GM12878 (cell line): Measurements from ENCODE around the gene IRS1. TPM values are rescaled to one million over a fixed set of nuclear protein-coding genes. Genes with fewer than 3 reads are reported as not detected.

ENCODE experiments used
- ATAC-seq: fragments of 200-7000 bp; cut with Tn5 transposase; 3 replicates; pipeline ENCODE4 v1.9.1; 2020; ENCODE audit warnings: mild to moderate bottlenecking, moderate library complexity
- BruUV-seq: library from RNA; stranded (reverse); fragments of 400-500 nt; replicated peaks from 2 replicates; lab custom pipeline; 2021; lab: Mats Ljungman, UMichigan
- CTCF ChIA-PET: fragments of 300-600 bp; sonication (Branson Sonifier 250); formaldehyde crosslinking; extraction: SDS; loops from one replicate; lab custom pipeline; 2021; ENCODE audit warnings: inconsistent platforms; lab: Yijun Ruan, JAX
- POLR2A ChIA-PET: fragments of 350-600 bp; formaldehyde crosslinking; extraction: SDS; loops from one replicate; lab custom pipeline; 2021; ENCODE audit warnings: inconsistent platforms; lab: Charles Lee
- RAD21 ChIA-PET: fragments of 300-600 bp; sonication (Branson Sonifier 250); formaldehyde crosslinking; loops from one replicate; lab custom pipeline; 2023; ENCODE audit warnings: antibody characterized with exemption; ENCODE audit not compliant: unreplicated experiment; lab: Charles Lee
- SMC1A ChIA-PET: fragments of 300-600 bp; sonication (Branson Sonifier 250); formaldehyde crosslinking; loops from one replicate; lab custom pipeline; 2023; ENCODE audit not compliant: unreplicated experiment, uncharacterized antibody; lab: Charles Lee
- DNase-seq: peaks from one replicate; pipeline ENCODE4 v3.0.0-alpha.2; 2011; ENCODE audit warnings: low read depth, low spot score
- FAIRE-seq: peaks from 3 replicates; lab custom pipeline; 2011; peaks lifted over from hg19 to GRCh38; lab: Jason Lieb, UNC
- H2AFZ ChIP-seq: 2 replicates; pipeline ENCODE4 v1.6.0; 2011; ENCODE audit warnings: low read depth, low read length, control low read depth; ENCODE audit not compliant: control insufficient read depth
- H3K27ac ChIP-seq: 2 replicates; pipeline ENCODE4 v1.5.1; 2011; ENCODE audit warnings: control low read depth; ENCODE audit not compliant: control insufficient read depth, insufficient read depth
- H3K27me3 ChIP-seq, 2 experiments: replicated peaks in 1 of 2; 2 replicates each; pipeline versions ENCODE4 v1.6.0 to v1.6.1; 2011; ENCODE audit warnings: low read length in 1 of 2; ENCODE audit not compliant: control insufficient read depth in 2 of 2, insufficient read depth in 2 of 2
- H3K36me3 ChIP-seq, 2 experiments: 2 replicates each; pipeline ENCODE4 v1.5.1; 2011; ENCODE audit warnings: low read length in 1 of 2; ENCODE audit not compliant: control insufficient read depth in 2 of 2, insufficient read depth in 2 of 2
- H3K4me1 ChIP-seq: 2 replicates; pipeline ENCODE4 v1.6.1; 2011; ENCODE audit warnings: mild to moderate bottlenecking, low read length, moderate library complexity, mixed read lengths; ENCODE audit not compliant: control insufficient read depth, insufficient read depth
- H3K4me2 ChIP-seq: 2 replicates; pipeline ENCODE4 v1.6.0; 2011; ENCODE audit warnings: control low read depth; ENCODE audit not compliant: control insufficient read depth, insufficient read depth
- H3K4me3 ChIP-seq: fragments of 200-600 bp; sonication (generic); 2 replicates; pipeline ENCODE4 v1.5.1; 2016
- H3K79me2 ChIP-seq: 2 replicates; pipeline ENCODE4 v1.6.0; 2011; ENCODE audit warnings: low read length; ENCODE audit not compliant: control insufficient read depth, insufficient read depth
- H3K9ac ChIP-seq: 2 replicates; pipeline ENCODE4 v1.8.0; 2011; ENCODE audit warnings: low read length, control low read depth, mixed read lengths; ENCODE audit not compliant: control insufficient read depth, insufficient read depth
- H3K9me3 ChIP-seq: replicated peaks from 3 replicates; pipeline ENCODE4 v1.5.1; 2011; ENCODE audit warnings: mild to moderate bottlenecking, low read length; ENCODE audit not compliant: control insufficient read depth, insufficient read depth
- H4K20me1 ChIP-seq: 2 replicates; pipeline ENCODE4 v1.6.0; 2011; ENCODE audit not compliant: control insufficient read depth, insufficient read depth
- BCL3 ChIP-seq: IDR thresholded peaks from 2 replicates; pipeline ENCODE4 v1.6.1; 2011; ENCODE audit warnings: borderline replicate concordance, low read depth, mild to moderate bottlenecking, moderate library complexity, low read length; ENCODE audit not compliant: insufficient read depth, poor library complexity, severe bottlenecking
- IKZF2 ChIP-seq, 2 experiments: fragments of 450-650 bp; IDR thresholded peaks; 2 replicates each; pipeline ENCODE4 v1.6.1; 2017; ENCODE audit warnings: mild to moderate bottlenecking in 2 of 2, moderate library complexity in 2 of 2
- NRF1 ChIP-seq: conservative IDR thresholded peaks from 2 replicates; pipeline ENCODE4 v1.6.1; 2011; ENCODE audit warnings: mild to moderate bottlenecking, low read depth, low read length, improper control_type of control experiment
- PML ChIP-seq: IDR thresholded peaks from 2 replicates; pipeline ENCODE4 v1.6.1; 2012; ENCODE audit warnings: low read length, inconsistent platforms
- POLR2AphosphoS5 ChIP-seq: IDR thresholded peaks from 2 replicates; pipeline ENCODE4 v1.6.1; 2011; ENCODE audit warnings: mild to moderate bottlenecking, low read length, inconsistent platforms
- SIX5 ChIP-seq: IDR thresholded peaks from 2 replicates; pipeline ENCODE4 v1.6.1; 2011; ENCODE audit warnings: mild to moderate bottlenecking, low read depth, low read length, moderate library complexity; ENCODE audit not compliant: severe bottlenecking
- STAT1 ChIP-seq: fragments of 450-650 bp; conservative IDR thresholded peaks from 2 replicates; pipeline ENCODE4 v1.6.1; 2014; ENCODE audit warnings: antibody characterized with exemption, mild to moderate bottlenecking
- ZBTB33 ChIP-seq: fragments of 450-650 bp; IDR thresholded peaks from 2 replicates; pipeline ENCODE4 v1.6.1; 2017; ENCODE audit warnings: mild to moderate bottlenecking
- ZNF592 ChIP-seq: fragments of 450-650 bp; IDR thresholded peaks from 2 replicates; pipeline ENCODE4 v1.6.1; 2017; ENCODE audit warnings: mild to moderate bottlenecking, moderate library complexity
- ZZZ3 ChIP-seq: IDR thresholded peaks from 2 replicates; pipeline ENCODE4 v1.6.1; 2011; ENCODE audit warnings: low read depth; ENCODE audit not compliant: control insufficient read depth, insufficient read length
- WGBS: methylation state at CpG from one replicate; pipeline ENCODE4 v1.1.6; 2016; ENCODE audit warnings: low lambda C conversion rate; ENCODE audit not compliant: insufficient replicate concordance, insufficient coverage; ENCODE audit errors: missing lambda C conversion rate; 5-methylcytosine and 5-hydroxymethylcytosine counted together
- in situ Hi-C: fragments of 300-500 bp; cut with MboI; formaldehyde crosslinking; loops from 9 replicates; pipeline ENCODE4 v1.14.3; 2018; ENCODE audit warnings: mixed read lengths
- intact Hi-C: fragments of 100-400 bp; cut with micrococcal nuclease; formaldehyde crosslinking; loops from one replicate; pipeline ENCODE4 v1.14.2; 2022; ENCODE audit not compliant: unreplicated experiment
- polyA plus RNA-seq, 11 experiments: library from polyadenylated mRNA; depleted of rRNA in 4 of 11; unstranded in 6 of 11; stranded (reverse) in 5 of 11; fragments of >200 nt; fragmentation: Nextera tagmentation in 4 of 11; fragmentation: Illumina TruSeq in 1 of 11; extraction: Ambion mirVana in 4 of 11; extraction: Trizol in 1 of 11; gene quantifications; 1 replicate in 1 of 11; 2 replicates in 10 of 11; pipeline versions ENCODE4 v1.2.1 to v1.2.3, GENCODE V29; 2011 to 2016; ENCODE audit warnings: inconsistent platforms in 2 of 11, missing spikeins in 2 of 11, low read depth in 1 of 11
- total RNA-seq, 4 experiments: library from RNA; depleted of rRNA in 3 of 4; stranded (reverse); fragments of >200 nt in 3 of 4; fragmentation: Illumina TruSeq in 1 of 4; extraction: Trizol in 1 of 4; gene quantifications; 2 replicates each; pipeline versions ENCODE4 v1.2.1 to v1.2.3, GENCODE V29; 2013 to 2021

Gene IRS1
- total and polyA plus RNA-seq, 10 of the 15 experiments (the other 5 are each of a cell fraction or from before 2014, with no cell fraction given) = 0.03 to 1.7 (median 0.34) TPM

GRCh38 chr2:226777611-226778010 lies 22.0 kb downstream of the IRS1 start:
- TF ChIP-seq POLR2AphosphoS5 = no peak
- no peak for TF ChIP-seq ZBTB33
- TF ChIP-seq IKZF2 (IDR thresholded peaks at IDR 0.05) = no peak
- TF ChIP-seq SIX5 = no peak
- TF ChIP-seq, all 136 proteins: peak for 0
- in situ Hi-C loops = no loop called here
- FAIRE-seq = no peak
- Histone ChIP-seq H3K9ac (no peak overlapping the region), H3K36me3 (no peaks in the 10 kb centered on the region), H3K4me1 (peaks cover 13% of the 10 kb centered on the region), H3K4me3 (no peak overlapping the region), H2AFZ (no peak overlapping the region), H3K27ac (no peak overlapping the region), H4K20me1 (no peaks in the 10 kb centered on the region), H3K27me3 (no peaks in the 10 kb centered on the region), H3K9me3 (peaks cover 5% of the 10 kb centered on the region; the same call in 2 of the 3 replicates), H3K4me2 (no peak overlapping the region), H3K79me2 (no peaks in the 10 kb centered on the region)
- RAD21 ChIA-PET = no interaction called here
- SMC1A ChIA-PET = no interaction called here
- no TSS peak for BruUV-seq
- ATAC-seq = no peak
- POLR2A ChIA-PET = interaction anchor here (0.5 kb wide), 1 partner anchor 13 kb away, joined by 3 read pairs; no protein-coding TSS in a partner anchor
- no peak for DNase-seq
- WGBS = 43% methylated on average over 4 of the region's 4 CpGs
- intact Hi-C loops = no loop called here
- CTCF ChIA-PET = no interaction called here

- ChIA-PET POLR2A (no interaction called here), CTCF (interaction anchor here (1.6 kb wide), 1 partner anchor 11 kb away, joined by 3 read pairs; no protein-coding TSS in a partner anchor), SMC1A (interaction anchor here (1.3 kb wide), 1 partner anchor 8 kb away, joined by 3 read pairs; no protein-coding TSS in a partner anchor), RAD21 (no interaction called here)
- H3K27me3 ChIP-seq = no peaks in the 10 kb centered on the region
- H4K20me1 ChIP-seq = no peaks in the 10 kb centered on the region
- no peaks in the 10 kb centered on the region for H3K79me2 ChIP-seq
- H3K4me3 ChIP-seq = no peak overlapping the region
- intact Hi-C loops = no loop called here
- no peak overlapping the region for H3K4me2 ChIP-seq
- no peak overlapping the region for H2AFZ ChIP-seq
- BruUV-seq = no TSS peak
- in situ Hi-C loops = no loop called here
- no peak for DNase-seq
- no peak for ATAC-seq
- peaks cover 5% of the 10 kb centered on the region; the same call in 2 of the 3 replicates for H3K9me3 ChIP-seq
- H3K4me1 ChIP-seq = peaks cover 14% of the 10 kb centered on the region
- H3K9ac ChIP-seq = no peak overlapping the region
- FAIRE-seq = no peak
- 61% methylated on average over 4 of the region's 4 CpGs for WGBS
- H3K27ac ChIP-seq = no peak overlapping the region
- no peaks in the 10 kb centered on the region for H3K36me3 ChIP-seq
- TF ChIP-seq STAT1 = no peak
- TF ChIP-seq PML = no peak
- TF ChIP-seq ZNF592 = no peak
- TF ChIP-seq ZZZ3 = no peak
- TF ChIP-seq NRF1 = no peak
- TF ChIP-seq BCL3 = no peak
Measured at GRCh38 chr2:226776104-226776503, 23.5 kb downstream of the IRS1 start.
